CD4-positive, alpha-beta T cell treated with Interferon alpha-2 for 1 hour (primary cell): ENCODE data around the gene STK32A.
"Not testable (repeated sequence)": the region's sequence is repeated elsewhere in the genome, so short reads cannot be mapped to it uniquely, and the experiment has no call there.

ENCODE experiments used
- DNase-seq, 2 donors: peaks; one replicate each; pipeline ENCODE4 v3.0.0-alpha.2; 2020 to 2022

STK32A gene

DNA sequence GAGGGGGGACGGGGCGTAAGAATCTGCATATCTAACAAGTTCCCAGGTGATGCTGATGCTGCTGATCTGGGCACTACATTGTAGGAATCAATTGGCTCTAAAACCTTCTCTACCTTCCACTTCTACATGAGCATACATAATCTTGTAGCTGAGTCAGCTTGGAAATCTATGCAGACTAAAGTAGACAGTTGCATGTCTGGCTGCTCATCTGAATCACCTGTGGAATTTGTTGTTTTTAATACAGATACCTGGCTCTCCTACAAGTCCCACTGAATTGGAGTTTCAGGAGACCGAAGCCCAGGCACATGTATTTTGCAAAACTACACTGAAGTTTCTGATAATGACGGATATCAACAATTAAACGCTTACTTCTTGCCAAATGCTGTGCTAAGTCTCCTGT lies 113.6 kb downstream of the STK32A start:
- DNase-seq = no peak

DNA sequence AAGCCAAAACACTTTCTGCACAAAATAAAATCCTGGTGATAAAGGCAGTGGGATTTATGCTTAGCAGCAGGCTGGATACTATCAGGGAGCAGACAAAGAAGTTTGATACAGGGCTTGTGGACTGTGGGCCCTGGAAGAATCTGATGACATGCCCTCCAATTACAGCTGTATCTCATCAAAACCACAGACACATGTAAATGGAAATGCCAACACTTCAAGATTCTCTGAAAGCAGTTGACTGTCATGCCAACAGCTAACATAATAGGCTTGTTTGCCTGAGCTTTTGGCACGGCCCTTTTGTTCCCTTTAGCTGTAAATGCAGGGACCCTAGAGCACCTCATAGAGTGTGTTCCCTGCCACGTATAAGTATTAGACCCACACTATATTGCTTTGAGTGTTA lies 114.4 kb downstream of the STK32A start:
- DNase-seq = no peak

DNA sequence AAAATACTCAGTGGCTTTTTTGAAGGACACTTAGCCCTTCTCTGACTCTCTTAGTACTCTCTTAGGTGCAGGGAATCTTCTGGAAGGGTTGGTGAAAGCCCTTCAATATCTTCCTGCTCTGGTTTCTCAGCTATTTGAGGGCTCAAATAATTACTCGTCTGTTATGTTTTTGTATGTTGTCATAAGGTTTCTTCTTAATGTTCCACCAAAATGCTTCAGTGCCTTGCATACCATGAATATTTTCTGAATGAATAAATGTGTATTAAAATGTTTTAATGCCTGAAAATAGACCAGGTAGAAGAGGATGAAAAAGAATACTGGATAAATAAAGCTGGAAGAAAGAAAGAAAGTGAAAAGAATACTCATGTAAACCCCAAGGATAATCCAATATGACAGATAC lies 124.3 kb downstream of the STK32A start:
- no peak for DNase-seq

DNA sequence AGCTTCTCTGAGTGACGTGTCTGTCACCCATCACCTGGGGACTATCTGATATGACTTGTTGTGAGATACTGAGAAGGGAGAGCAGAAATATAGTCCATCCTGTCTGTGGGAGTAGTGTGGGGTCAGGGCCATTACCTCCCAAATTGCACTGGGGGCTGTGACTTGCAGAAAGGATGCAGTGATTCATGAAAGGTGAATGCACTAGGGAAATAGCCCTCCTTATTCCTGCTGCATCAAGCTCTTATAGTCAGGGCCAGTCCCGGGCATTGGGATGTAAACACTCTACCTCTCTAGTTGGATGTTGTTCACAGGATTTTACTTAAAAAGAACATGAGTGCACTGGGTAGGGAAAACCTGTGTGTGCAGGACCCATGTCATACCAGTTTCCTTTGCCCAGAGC lies 124.8 kb downstream of the STK32A start:
- DNase-seq = no peak

DNA sequence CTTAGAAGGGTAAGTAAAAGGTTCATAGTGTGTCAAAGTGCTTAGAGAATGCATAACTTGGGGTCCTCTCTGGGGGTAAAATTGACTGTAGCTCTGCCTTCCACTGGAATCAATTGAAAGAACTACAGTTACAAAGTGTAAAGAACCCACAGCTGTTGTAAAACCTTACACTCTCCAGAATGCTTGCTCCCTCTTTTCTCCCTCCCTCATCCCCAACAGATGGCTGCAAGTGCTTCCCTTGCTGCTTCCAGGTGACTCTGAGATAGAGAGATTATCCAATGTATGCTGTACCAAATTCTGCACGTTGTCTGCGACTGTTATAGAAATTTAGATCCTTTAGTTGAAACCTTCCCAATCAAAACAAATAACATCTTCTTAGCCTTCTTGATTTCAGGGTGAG lies 126.0 kb downstream of the STK32A start:
- no peak for DNase-seq

DNA sequence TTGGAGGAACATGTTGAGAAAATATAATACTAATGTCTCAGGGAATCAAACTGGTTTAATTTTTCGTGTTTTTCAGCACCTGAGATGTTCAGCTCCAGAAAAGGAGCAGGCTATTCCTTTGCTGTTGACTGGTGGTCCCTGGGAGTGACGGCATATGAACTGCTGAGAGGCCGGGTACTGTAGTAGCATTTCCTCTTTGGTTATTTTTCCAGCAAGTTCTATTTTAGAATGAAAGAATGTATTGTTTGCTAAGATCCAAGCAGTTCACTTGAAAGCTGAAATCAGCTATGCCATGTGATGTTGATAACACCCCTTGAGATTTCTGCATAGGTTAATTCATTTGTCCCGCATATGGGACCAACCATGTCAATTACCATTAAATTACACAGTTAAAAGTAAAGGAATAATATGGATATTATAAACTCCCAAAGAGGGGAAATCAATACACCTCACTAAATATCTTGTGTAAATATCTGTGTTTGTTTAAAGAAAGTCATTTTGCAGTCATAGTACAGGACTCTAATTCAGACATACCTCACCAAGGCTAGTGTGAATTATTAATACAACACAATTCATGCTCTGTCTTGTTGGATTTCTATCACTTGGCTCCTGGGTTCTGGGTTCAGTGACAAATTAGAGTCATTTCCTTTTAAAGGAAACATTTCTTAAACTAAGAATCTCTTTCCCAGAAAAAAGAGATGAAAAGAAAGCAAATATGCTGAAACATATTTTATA lies 126.8 kb downstream of the STK32A start:
- DNase-seq = no peak

DNA sequence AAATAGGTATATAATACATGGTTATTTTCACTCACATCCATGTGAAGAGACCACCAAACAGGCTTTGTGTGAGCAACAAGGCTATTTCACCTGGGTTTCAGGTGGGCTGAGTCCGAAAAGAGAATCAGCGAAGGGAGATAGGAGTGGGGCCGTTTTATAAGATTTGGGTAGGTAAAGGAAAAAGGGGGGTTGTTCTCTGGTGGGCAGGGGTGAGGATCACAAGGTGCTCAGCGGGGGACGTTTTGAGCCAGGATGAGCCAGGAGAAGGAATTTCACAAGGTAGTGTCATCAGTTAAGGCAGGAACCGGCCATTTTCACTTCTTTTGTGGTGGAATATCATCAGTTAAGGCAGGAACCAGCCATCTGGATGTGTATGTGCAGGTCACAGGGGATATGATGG lies 132.6 kb downstream of the STK32A start:
- DNase-seq = not testable (repeated sequence)

DNA sequence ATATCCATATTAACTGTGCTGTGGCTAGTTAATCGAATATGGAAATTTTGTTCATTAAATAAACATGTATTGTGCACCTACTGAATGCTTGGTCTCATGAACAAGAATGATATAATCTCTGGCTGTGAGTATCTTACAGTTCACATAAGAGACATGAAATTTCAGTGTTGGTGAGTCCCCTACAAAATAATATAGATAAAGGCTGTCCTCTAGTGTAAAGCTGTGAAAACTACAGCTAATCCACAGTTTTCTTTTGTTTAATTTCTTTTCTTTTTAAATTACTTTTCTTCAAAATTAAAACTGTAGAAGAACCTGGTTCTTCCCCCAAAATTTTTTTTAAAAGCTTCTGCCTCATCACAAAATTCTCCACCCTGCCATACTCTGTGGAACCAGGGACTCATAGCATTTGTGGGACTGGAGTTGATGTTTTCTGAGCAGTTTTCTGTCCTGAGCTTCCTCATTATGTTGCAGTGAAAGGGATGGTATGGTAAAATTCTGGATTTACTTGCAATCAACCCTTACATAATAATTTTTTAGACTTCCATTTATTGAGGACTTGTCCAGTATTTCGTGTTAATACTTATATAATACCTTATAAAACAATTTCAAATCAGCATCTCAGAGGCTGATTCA lies 135.0 kb downstream of the STK32A start:
- DNase-seq = no peak

DNA sequence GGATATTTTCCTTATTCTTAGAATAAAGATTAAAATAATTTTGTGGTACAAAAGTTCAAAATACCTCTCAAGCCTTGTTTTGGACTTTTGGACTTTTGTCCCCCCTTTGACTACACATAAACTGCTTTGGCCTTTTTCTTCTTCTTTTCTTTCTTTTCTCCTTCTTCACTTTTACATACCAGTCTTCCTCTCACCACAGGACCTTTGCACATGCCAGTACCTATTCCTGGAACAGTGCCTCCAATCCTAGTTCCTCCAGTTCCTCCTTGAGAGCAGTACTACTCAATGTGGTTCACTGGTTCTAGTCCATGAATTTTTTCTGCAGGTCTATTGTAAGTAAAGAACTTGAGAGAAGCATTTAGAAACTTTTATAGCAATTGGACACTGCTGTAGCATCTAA lies 136.5 kb downstream of the STK32A start:
- DNase-seq = no peak

DNA sequence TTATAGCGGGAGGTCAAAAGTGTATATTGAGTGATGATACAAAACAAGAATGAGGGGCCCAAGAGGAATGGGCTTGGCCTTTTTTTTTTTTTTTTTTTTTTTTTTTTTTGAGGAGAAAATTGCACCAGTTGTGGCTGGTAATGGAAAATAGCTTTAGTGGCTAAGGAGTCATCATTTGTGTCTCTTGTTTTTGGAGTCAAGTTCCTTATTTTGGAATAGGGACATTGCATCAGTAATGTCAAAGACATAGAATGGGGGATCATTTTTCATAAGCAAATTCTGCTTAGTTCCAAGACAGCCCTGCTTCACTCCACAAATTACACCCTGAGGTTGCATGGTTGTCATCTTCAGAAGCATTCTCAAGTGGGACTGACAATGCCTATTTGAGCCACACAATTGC lies 137.4 kb downstream of the STK32A start:
- no peak for DNase-seq

DNA sequence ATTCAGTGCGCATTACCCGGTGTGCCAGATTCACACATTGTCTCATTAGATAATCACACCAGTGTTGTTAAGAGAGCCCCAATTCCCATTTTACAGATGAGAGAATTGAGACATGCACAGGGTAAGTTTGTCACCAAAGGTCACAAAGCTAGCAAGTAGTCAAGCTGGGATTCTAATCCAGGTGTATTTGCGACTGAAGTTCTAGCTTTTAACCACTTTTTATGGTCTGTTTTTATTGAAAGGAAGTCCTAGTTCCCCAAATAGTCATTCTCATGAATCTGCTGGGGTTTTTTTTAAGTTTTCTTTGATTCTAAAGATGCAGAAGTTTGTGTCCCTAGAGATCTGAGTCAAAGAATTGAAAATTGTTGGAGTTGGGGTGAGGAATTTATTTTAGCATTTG lies 138.5 kb downstream of the STK32A start:
- no peak for DNase-seq

DNA sequence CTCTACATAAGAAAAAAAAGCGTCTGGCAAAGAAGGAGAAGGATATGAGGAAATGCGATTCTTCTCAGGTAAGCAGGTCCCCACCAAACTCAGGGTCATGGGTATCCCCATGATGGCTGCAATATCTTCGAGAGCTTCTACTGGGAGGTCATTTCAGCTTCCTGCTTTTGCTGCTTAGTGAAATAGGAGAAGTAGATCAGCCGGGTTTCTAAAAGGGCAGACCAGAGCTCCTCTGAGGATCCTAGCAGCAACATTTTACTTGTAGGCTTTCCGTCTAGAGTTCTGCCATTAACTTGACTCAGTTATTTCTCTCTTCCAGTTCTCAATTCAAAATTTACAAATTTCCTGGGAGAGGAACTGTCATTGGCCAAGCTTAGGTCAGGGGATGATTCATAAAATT lies 140.3 kb downstream of the STK32A start:
- DNase-seq = no peak

DNA sequence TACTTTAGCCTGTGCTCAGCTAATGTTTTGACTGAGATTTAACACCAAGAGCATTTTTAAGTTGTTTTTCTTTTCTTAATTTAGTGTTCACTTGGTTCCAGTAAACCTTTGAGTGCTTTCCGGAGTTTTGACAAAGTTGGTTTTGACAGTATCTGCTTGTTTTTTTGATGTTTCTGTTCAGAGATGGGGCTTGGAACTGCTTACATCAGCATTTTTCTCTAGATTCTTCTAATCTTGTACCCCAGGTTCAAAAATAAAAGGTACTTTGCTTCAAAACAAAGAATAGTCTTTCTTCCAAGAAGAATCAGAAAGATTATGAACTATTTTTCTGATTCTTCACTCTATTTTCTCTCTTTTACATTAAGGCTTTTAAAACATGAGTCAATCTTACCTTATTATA lies 142.9 kb downstream of the STK32A start:
- no peak for DNase-seq

DNA sequence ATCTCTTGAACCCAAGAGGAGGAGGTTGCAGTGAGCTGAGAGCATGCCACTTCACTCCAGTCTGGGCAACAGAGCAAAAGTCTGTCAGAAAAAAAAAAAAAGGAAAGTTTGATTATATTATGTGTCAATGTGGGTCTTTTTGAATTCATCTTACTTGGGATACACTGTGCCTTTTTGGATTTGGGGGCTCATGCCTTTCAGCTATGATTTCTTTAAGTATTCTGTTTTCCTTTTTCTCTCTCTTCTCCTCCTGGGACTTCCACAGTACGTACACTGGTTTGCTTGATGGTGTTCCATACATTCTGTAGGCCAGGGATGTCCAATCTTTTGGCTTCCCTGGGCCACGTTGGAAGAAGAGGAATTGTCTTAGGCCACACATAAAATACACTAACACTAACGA lies 146.7 kb downstream of the STK32A start:
- no peak for DNase-seq

DNA sequence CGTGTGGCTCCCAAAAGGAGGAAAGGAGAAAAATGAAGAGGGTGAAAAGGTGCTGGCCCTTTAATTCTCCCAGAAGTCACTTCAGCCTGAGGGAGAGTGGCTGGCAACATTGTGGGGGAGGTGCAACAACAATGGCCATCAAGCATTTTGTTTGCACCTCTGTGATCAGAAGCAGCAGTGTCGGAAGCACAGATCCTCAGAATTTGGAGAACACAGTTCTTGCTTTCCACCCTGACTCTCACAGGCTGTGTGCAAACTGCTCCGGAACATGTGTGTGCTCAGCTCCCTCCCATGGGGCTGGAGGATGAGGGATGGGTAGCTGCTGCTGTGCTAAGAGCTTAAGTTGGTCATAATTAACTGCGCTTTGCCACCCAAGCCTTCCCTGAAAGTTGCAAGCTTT lies 147.9 kb downstream of the STK32A start:
- no peak for DNase-seq

DNA sequence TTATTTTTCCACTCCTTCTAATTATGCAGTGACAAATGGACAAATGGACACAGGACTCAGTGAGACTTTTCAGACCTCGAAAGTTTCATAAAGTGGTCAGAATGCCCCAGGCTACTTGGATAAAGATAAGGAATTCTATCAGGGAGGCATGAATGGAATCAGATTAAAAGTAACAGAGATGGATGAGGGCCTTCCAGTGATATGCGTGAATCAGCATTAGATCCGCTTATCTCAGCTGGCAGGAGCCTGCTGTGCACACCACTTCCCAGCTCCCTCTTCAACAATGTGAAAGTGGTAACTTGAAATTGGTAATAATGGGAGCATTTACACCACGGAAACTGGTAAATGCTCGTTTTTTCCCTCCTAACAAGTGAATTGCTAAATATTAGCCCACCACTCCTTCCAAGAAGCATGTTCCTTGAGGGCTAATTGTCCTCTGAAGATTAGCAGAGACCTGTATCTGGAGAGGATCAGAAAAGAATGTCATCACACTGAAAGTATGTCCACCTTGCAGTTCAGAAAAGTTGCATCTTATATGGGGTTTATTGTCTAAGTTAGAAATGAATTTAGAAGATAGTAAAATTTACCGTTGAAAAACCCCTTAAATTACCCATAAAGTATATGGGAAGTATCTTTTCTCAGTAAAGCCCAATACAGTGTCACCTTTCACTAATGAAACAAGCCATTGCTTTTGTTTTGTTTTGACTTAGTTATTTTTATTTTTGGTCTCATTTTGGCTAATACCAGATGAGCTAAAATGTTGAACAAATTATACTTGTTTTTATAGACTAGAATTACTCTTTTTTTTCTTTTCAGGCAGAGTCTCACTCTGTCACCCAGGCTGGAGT lies 149.7 kb downstream of the STK32A start:
- DNase-seq = no peak

DNA sequence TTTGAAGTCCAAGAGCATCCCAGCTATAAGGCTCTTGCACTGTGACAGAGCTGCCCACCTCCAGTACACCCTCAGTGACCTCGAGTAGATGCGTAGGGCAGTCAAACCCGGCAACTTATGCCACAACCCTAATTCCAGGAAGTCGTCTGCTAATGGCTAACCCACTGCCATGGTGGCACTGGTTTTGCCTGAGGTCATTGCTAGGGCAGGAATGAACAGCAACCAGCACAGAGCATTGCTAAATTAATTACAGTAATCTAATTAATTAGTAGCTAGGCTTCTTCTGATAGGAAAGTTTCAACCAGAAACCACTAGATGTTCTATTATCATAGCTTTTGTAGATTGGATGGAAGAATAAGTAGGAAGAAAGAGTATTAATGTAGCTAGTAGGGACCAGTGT lies 152.3 kb downstream of the STK32A start:
- DNase-seq = no peak

DNA sequence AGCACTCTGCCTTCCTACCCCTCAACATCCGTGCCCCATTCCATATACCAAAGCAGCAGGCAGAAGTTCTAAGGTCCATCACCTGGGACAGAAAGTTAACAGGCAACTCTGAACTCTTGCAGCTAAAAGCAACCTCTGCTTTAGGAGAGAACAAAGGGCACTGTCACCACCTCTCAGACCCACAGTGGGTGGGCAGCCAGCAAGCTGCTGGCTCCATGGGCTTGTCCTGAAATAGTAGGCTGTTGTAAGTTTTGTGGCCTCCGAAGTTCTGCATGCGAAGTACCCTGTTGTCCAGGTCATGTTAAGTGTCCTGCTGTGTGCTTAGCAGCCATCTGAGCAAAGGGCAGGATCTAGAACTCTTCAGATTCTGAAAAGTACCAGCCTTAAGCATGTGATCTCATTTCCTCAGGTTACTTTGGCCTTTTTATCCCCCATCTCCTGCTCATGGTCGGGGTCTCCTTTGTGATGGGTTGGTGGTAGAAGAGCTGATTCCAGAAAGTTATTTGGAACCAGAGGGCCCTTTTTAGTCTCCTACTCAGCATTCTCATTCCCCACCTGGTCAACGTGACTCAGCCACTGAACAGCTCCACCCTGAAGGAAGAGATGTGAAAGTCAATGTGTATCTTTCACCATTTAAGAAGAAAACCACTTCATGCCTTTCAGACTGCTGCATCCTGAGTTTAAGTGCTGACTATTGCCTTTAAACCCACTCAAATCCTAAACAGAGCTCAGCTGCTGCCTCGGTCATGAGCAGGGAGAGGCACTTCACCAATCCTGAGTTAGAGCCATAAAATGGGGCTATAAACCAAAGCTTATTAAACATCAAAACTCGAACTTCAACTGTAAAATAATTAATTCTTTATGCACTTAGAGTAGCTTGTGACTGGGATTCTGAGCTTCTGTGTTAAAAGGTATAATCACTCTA lies 153.6 kb downstream of the STK32A start:
- DNase-seq = no peak

DNA sequence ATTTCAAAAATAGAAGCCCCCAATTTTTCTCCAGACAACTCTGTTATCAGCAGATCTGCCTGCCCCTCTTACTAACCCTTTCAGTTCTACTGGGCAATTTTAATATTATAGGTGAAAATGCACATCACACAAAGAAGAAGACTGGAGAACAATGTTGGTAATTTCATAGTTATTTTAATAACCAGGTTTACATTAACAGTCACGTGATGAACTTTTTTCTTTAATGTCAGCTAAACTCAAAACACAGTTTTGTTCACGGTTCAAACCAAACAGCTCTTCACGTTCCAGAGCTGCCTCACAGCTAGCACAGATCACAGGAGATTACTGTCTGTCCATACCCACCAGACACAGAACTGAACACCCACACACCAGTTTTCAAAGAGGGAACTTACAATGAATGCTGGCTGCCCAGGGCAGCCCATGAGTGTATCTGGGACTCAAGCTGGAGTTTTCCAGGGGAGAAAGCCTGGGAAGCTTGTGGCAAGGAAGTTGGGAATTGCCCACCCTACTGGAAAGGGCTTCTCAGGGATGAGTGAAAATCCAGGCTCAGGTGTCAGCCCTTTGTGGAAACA lies 155.9 kb downstream of the STK32A start:
- DNase-seq = no peak

DNA sequence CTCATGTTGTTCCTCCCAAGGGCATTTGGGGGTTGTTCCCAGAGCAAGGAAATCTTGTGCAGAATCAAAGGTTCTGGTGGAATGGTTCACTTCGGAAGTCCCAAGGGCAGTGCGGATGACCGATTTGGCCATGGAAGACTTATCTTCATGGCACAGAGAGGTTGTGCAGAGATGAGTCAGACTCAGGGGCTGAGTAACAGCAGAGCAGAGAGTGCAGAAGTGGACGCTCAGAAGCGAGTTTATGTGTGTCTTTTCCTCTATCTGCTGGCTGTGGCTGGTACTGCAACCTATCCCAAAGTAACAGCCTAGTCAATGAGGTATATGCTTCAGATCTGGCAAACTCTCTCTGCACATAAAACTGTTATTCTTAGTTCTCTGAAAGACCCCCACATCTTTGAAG lies 157.0 kb downstream of the STK32A start:
- DNase-seq = no peak

DNA sequence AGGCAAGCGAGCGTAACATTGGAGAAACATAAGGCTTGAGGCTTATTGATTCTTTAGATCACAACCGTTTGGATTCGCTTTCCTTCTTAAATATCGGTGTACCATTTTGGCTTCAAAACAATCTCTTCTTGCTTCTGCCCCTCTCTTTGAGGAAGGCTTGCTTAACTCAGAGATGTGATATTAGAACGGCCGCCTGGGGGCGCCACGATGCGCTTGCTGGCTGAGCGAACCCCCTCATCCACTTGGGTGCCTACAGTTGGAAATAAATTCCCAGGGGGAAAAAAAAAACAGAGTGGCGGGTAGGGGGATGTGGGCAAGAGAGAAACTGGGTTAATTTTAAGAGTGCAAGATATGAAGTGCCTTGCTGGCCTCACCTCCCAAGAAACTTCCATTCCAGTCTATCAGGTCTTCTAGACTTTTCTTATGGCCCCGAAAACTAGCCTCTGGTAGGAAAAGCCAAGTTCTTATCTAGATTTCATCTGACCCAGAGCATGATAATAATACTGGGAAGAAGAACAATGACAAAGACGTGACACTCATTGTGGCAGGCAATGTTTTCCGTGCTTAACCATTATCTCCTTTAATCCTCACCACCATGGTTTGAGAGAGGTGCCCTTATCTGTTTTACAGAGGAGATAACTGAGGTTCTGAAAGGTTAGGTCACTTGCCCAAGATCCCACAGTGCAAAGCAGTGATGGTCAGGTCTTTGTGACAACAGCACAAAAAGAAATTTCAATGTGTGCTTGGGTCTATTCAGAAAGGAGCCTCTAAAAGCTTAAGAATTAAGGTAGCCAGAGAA lies 159.2 kb downstream of the STK32A start:
- DNase-seq = no peak
